ENCODE data around the gene ATP9A. TPM values are rescaled to one million over a fixed set of nuclear protein-coding genes. Genes with fewer than 3 reads are reported as not detected.

ATP9A gene
- total RNA-seq, 1 experiment from 2014 or later: 16.8 TPM

DNA sequence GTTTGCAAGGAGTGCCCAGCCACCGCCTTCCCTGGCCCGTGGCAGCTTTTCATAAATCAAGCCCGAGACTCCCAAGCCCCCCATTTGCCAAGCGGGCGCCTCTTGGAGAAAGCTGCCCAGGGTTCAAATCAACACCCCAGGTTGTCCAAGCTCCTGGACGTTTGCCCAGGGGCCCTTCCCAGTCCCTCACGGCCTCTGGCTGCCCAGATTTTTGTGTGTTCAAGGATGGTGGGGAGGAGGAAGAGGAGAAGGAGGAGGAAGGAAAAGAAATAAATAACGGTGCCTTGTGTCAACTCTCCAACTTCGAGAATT is 205.1 kb downstream of the ATP9A start:
- Histone ChIP-seq H3K9me3 (ENCODE audit: control insufficient read depth in 1 of 2, insufficient read depth in 1 of 2, low read depth in 1 of 2, low read length in 2 of 2) (no peaks in the 10 kb centered on the region), H4K20me1 (ENCODE audit: insufficient read depth) (no peaks in the 10 kb centered on the region), H2AFZ (ENCODE audit: low read depth, low read length, poor library complexity, severe bottlenecking) (peak overlapping the region; percentile 85), H3K27ac (ENCODE audit: low read depth, low read length) (no peak overlapping the region), H3K4me3 (replicated peaks in 1 of 2; ENCODE audit: low read depth in 1 of 2, low read length in 2 of 2) (peak overlapping the region; percentile 48 to 60), H3K4me1 (ENCODE audit: control insufficient read depth in 1 of 2, insufficient read depth in 2 of 2, low read length in 2 of 2) (peaks cover 17 to 36% of the 10 kb centered on the region in 2 experiments), H3K4me2 (ENCODE audit: low read length) (peak overlapping the region; percentile 97), H3K9ac (ENCODE audit: low read length) (peak overlapping the region; percentile 43), H3K79me2 (ENCODE audit: insufficient read depth, low read length) (no peaks in the 10 kb centered on the region), H3K27me3 (ENCODE audit: insufficient read depth, low read length) (peaks cover 30% of the 10 kb centered on the region; the same call in 1 of the 2 replicates), H3K9me2 (ENCODE audit: insufficient read depth) (no peaks in the 10 kb centered on the region), H3K36me3 (ENCODE audit: control insufficient read depth in 1 of 2, insufficient read depth in 2 of 2, low read length in 2 of 2) (no peaks in the 10 kb centered on the region)
- TF ChIP-seq POLR2AphosphoS5 (IDR thresholded peaks at IDR 0.05; ENCODE audit: low read depth, low read length) (no peak), ELF1 (IDR thresholded peaks at IDR 0.05; ENCODE audit: borderline replicate concordance, low read depth) (no peak)
- intact Hi-C loops (cut with micrococcal nuclease): no loop called here
- no TSS peak for BruUV-seq (replicated peaks)
- ChIA-PET POLR2A (interaction anchor here (1.3 to 1.4 kb wide), 2 partner anchors 9 to 20 kb away, joined by 3 to 4 read pairs; partner anchors contain the start of gene NFATC2), RAD21 (ENCODE audit: low non-redundant PET in 1 of 2, low total read pairs in 2 of 2, uncharacterized antibody in 2 of 2, unreplicated experiment in 2 of 2) (no interaction called here), CTCF (interaction anchor here (1.2 to 2.4 kb wide), 3 partner anchors 32 to 177 kb away, joined by 3 to 10 read pairs (median 6); no protein-coding TSS in a partner anchor)
- DNase-seq (ENCODE audit: low read depth, low spot score) (no peak), ATAC-seq (peak; percentile 2; the same call in 1 of the 2 replicates)

DNA sequence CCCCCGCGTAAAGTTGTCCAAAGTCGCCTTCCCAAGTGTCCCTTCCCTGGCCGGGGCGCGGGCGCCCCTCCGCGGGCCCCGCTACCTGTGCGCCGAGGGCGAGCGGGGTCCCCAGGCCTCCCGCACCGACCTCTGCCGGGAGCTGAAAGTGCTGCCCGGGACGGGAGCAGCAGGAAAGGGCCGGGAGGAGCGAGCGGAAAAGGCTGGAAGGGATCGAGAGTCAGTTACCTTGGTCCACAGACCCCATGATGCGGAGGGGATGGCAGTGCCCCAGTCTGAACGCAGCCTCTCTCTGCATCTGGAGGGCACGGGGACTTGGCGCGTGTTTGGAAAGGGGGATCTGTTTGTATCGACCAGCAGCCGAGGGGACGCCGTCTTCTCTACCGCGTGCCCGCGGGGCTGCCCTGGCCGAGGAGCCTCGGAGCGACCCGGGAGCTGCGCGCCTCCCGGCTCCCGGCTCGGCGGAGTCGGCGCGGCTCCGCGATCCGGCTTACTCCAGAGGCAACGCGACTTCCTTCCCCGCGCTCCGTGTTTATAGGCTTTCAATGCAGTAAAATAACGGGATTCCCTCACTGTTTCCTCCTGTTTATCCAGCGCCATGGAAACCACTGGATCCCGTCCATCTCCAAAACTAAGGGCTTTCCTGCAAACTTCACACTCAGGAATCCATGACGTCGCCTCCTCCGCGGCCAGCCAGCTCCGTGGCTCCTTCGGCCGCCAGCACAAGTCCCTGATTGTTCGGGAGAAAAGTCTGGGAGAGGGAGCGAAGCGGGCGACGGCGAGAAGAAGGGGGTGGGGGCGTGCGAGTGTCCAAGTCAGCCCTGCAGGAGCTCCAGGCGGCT is 205.6 kb downstream of the ATP9A start:
- peaks cover 17 to 36% of the 10 kb centered on the region in 2 experiments for H3K4me1 ChIP-seq (ENCODE audit: control insufficient read depth in 1 of 2, insufficient read depth in 2 of 2, low read length in 2 of 2)
- H2AFZ ChIP-seq (ENCODE audit: low read depth, low read length, poor library complexity, severe bottlenecking): peak overlapping the region; percentile 85
- ChIA-PET RAD21 (ENCODE audit: low non-redundant PET in 1 of 2, low total read pairs in 2 of 2, uncharacterized antibody in 2 of 2, unreplicated experiment in 2 of 2) (no interaction called here), CTCF (interaction anchor here (1.2 to 2.4 kb wide), 3 partner anchors 32 to 177 kb away, joined by 3 to 10 read pairs (median 6); no protein-coding TSS in a partner anchor), POLR2A (interaction anchor here (1.3 to 1.4 kb wide), 2 partner anchors 8 to 20 kb away, joined by 3 to 4 read pairs; partner anchors contain the start of gene NFATC2)
- peak; percentile 63 for ATAC-seq
- no peaks in the 10 kb centered on the region for H3K9me2 ChIP-seq (ENCODE audit: insufficient read depth)
- BruUV-seq (replicated peaks): no TSS peak
- peak overlapping the region; percentile 97 for H3K4me2 ChIP-seq (ENCODE audit: low read length)
- TF ChIP-seq CEBPB (IDR thresholded peaks at IDR 0.05; ENCODE audit: low read depth): no peak
- TF ChIP-seq, protein P1, sequence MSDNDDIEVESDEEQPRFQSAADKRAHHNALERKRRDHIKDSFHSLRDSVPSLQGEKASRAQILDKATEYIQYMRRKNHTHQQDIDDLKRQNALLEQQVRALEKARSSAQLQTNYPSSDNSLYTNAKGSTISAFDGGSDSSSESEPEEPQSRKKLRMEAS (IDR thresholded peaks at IDR 0.05): peak; percentile 50; the same call in 1 of the 2 replicates
- TF ChIP-seq CBX3 (IDR thresholded peaks at IDR 0.05; ENCODE audit: low read depth): no peak
- peak; percentile 50 for TF ChIP-seq RAD21 (IDR thresholded peaks at IDR 0.05; ENCODE audit: low read depth)
- no peak for TF ChIP-seq SRF (IDR thresholded peaks at IDR 0.05; ENCODE audit: low read depth)
- TF ChIP-seq, protein P2, sequence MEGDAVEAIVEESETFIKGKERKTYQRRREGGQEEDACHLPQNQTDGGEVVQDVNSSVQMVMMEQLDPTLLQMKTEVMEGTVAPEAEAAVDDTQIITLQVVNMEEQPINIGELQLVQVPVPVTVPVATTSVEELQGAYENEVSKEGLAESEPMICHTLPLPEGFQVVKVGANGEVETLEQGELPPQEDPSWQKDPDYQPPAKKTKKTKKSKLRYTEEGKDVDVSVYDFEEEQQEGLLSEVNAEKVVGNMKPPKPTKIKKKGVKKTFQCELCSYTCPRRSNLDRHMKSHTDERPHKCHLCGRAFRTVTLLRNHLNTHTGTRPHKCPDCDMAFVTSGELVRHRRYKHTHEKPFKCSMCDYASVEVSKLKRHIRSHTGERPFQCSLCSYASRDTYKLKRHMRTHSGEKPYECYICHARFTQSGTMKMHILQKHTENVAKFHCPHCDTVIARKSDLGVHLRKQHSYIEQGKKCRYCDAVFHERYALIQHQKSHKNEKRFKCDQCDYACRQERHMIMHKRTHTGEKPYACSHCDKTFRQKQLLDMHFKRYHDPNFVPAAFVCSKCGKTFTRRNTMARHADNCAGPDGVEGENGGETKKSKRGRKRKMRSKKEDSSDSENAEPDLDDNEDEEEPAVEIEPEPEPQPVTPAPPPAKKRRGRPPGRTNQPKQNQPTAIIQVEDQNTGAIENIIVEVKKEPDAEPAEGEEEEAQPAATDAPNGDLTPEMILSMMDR (IDR thresholded peaks at IDR 0.05 in 2 of 3, conservative IDR thresholded peaks at IDR 0.05 in 1 of 3; ENCODE audit: borderline replicate concordance in 1 of 3, insufficient read depth in 1 of 3, low read depth in 2 of 3, low read length in 2 of 3): peak in 2 of 3 experiments; percentile 18 to 37; a peak in 3 of 6 replicates
- H3K79me2 ChIP-seq (ENCODE audit: insufficient read depth, low read length): no peaks in the 10 kb centered on the region
- intact Hi-C loops (cut with micrococcal nuclease): no loop called here
- peak; percentile 26 for DNase-seq (ENCODE audit: low read depth, low spot score)
- H3K4me3 ChIP-seq (replicated peaks in 1 of 2; ENCODE audit: low read depth in 1 of 2, low read length in 2 of 2): peak overlapping the region; percentile 48 to 60
- H3K27me3 ChIP-seq (ENCODE audit: insufficient read depth, low read length): peaks cover 30% of the 10 kb centered on the region; the same call in 1 of the 2 replicates
- no peak overlapping the region for H3K27ac ChIP-seq (ENCODE audit: low read depth, low read length)
- H3K9ac ChIP-seq (ENCODE audit: low read length): peak overlapping the region; percentile 43
- H3K36me3 ChIP-seq (ENCODE audit: control insufficient read depth in 1 of 2, insufficient read depth in 2 of 2, low read length in 2 of 2): no peaks in the 10 kb centered on the region
- H3K9me3 ChIP-seq (ENCODE audit: control insufficient read depth in 1 of 2, insufficient read depth in 1 of 2, low read depth in 1 of 2, low read length in 2 of 2): no peaks in the 10 kb centered on the region
- no peaks in the 10 kb centered on the region for H4K20me1 ChIP-seq (ENCODE audit: insufficient read depth)

All from HCT116 (cell line).